GM23338 (cell line): ENCODE measurements around the gene NT5C2. TPM values are rescaled to one million over a fixed set of nuclear protein-coding genes. Genes with fewer than 3 reads are reported as not detected.

Source experiments
- ATAC-seq: fragments of 200-7000 bp; cut with Tn5 transposase; 3 replicates; pipeline ENCODE4 v1.9.1; 2020
- DNase-seq: peaks from one replicate; pipeline ENCODE4 v3.0.0-alpha.2; 2015; ENCODE audit warnings: low spot score
- H2AFZ ChIP-seq: fragments of 200-600 bp; sonication (generic); 2 replicates; pipeline ENCODE4 v1.8.0; 2016; ENCODE audit warnings: antibody characterized with exemption, mild to moderate bottlenecking, moderate library complexity
- H3F3A ChIP-seq: fragments of 200-600 bp; sonication (generic); replicated peaks from 2 replicates; pipeline ENCODE4 v1.8.0; 2017; ENCODE audit warnings: antibody characterized with exemption, mixed run types, low read depth
- H3K27ac ChIP-seq: fragments of 200-600 bp; sonication (generic); 2 replicates; pipeline ENCODE4 v1.6.1; 2016; ENCODE audit warnings: low read depth
- H3K27me3 ChIP-seq: fragments of 200-600 bp; sonication (generic); 2 replicates; pipeline ENCODE4 v1.8.0; 2016; ENCODE audit warnings: mild to moderate bottlenecking, mixed run types, moderate library complexity; ENCODE audit not compliant: insufficient read depth
- H3K36me3 ChIP-seq: fragments of 200-600 bp; sonication (generic); 2 replicates; pipeline ENCODE4 v1.8.0; 2016; ENCODE audit warnings: mild to moderate bottlenecking; ENCODE audit not compliant: insufficient read depth
- H3K4me1 ChIP-seq: fragments of 200-600 bp; sonication (generic); 2 replicates; pipeline ENCODE4 v1.8.0; 2016; ENCODE audit warnings: mild to moderate bottlenecking, moderate library complexity; ENCODE audit not compliant: insufficient read depth
- H3K4me2 ChIP-seq: fragments of 200-600 bp; sonication (generic); 2 replicates; pipeline ENCODE4 v1.7.1; 2017; ENCODE audit warnings: mixed run types
- H3K4me3 ChIP-seq: fragments of 200-600 bp; sonication (generic); 2 replicates; pipeline ENCODE4 v1.6.1; 2016; ENCODE audit warnings: mixed run types
- H3K79me2 ChIP-seq: fragments of 200-600 bp; sonication (generic); replicated peaks from 2 replicates; pipeline ENCODE4 v1.8.0; 2017; ENCODE audit warnings: mild to moderate bottlenecking; ENCODE audit not compliant: insufficient read depth
- H3K9me2 ChIP-seq: fragments of 200-600 bp; sonication (generic); 2 replicates; pipeline ENCODE4 v1.8.0; 2017; ENCODE audit not compliant: insufficient read depth
- H4K20me1 ChIP-seq: fragments of 200-600 bp; sonication (generic); replicated peaks from 2 replicates; pipeline ENCODE4 v1.8.0; 2017; ENCODE audit warnings: mild to moderate bottlenecking; ENCODE audit not compliant: insufficient read depth
- H3K27ac Mint-ChIP-seq: 2 replicates; pipeline ENCODE4 v1.8.0; 2020; ENCODE audit warnings: inconsistent platforms, mild to moderate bottlenecking, moderate library complexity, mixed read lengths
- H3K27me3 Mint-ChIP-seq: 3 replicates; pipeline ENCODE4 v1.8.0; 2022; ENCODE audit warnings: low read depth, mild to moderate bottlenecking, moderate library complexity, mixed read lengths, inconsistent platforms; ENCODE audit not compliant: insufficient read depth, poor library complexity
- H3K36me3 Mint-ChIP-seq: 3 replicates; pipeline ENCODE4 v1.8.0; 2021; ENCODE audit warnings: low read depth, mild to moderate bottlenecking, inconsistent platforms, moderate library complexity, mixed read lengths
- H3K4me1 Mint-ChIP-seq: 3 replicates; pipeline ENCODE4 v1.8.0; 2020; ENCODE audit warnings: mild to moderate bottlenecking, inconsistent platforms, mixed read lengths
- H3K4me3 Mint-ChIP-seq: 3 replicates; pipeline ENCODE4 v1.8.0; 2021; ENCODE audit warnings: moderate library complexity, mild to moderate bottlenecking, inconsistent platforms, mixed read lengths
- H3K9me3 Mint-ChIP-seq: 3 replicates; pipeline ENCODE4 v1.8.0; 2020; ENCODE audit warnings: moderate library complexity, mild to moderate bottlenecking, inconsistent platforms, mixed read lengths
- CREB1 ChIP-seq: fragments of 250-450 bp; sonication (Bioruptor Pico); IDR thresholded peaks from 2 replicates; pipeline ENCODE4 v1.5.0; 2020; ENCODE audit warnings: low read depth, mild to moderate bottlenecking, moderate library complexity
- CTCF ChIP-seq, 2 experiments: fragments of 200-600 bp in 1 of 2; sonication (generic) in 1 of 2; conservative IDR thresholded peaks; 2 replicates each; pipeline versions ENCODE4 v1.5.1 to v1.6.1; 2016 to 2017; ENCODE audit warnings: antibody characterized with exemption in 2 of 2, low read depth in 2 of 2, mild to moderate bottlenecking in 2 of 2, moderate library complexity in 1 of 2
- ETS1 ChIP-seq: IDR thresholded peaks from 2 replicates; pipeline ENCODE4 v1.6.1; 2016; ENCODE audit warnings: antibody characterized with exemption
- EZH2 ChIP-seq: fragments of 200-600 bp; sonication (generic); IDR thresholded peaks from one replicate; pipeline ENCODE4 v1.8.0; 2017; ENCODE audit warnings: antibody characterized with exemption, mild to moderate bottlenecking, low read depth; ENCODE audit not compliant: unreplicated experiment
- EZH2phosphoT487 ChIP-seq: fragments of 200-600 bp; sonication (generic); IDR thresholded peaks from one replicate; pipeline ENCODE4 v1.8.1; 2018; ENCODE audit warnings: antibody characterized with exemption; ENCODE audit not compliant: unreplicated experiment
- JUNB ChIP-seq: IDR thresholded peaks from one replicate; pipeline ENCODE4 v1.6.1; 2016; ENCODE audit warnings: antibody characterized with exemption; ENCODE audit not compliant: unreplicated experiment
- NANOG ChIP-seq: IDR thresholded peaks from 2 replicates; pipeline ENCODE4 v1.6.1; 2016; ENCODE audit warnings: antibody characterized with exemption, borderline replicate concordance
- POLR2AphosphoS5 ChIP-seq: IDR thresholded peaks from 2 replicates; pipeline ENCODE4 v1.6.1; 2016; ENCODE audit warnings: antibody characterized with exemption, low read depth
- REST ChIP-seq: IDR thresholded peaks from one replicate; pipeline ENCODE4 v1.6.1; 2018; ENCODE audit warnings: antibody characterized with exemption; ENCODE audit not compliant: unreplicated experiment
- STAT1 ChIP-seq: IDR thresholded peaks from one replicate; pipeline ENCODE4 v1.6.1; 2016; ENCODE audit warnings: antibody characterized with exemption; ENCODE audit not compliant: unreplicated experiment
- ZNF114 ChIP-seq: fragments of 250-450 bp; sonication (Bioruptor Pico); IDR thresholded peaks from 2 replicates; pipeline ENCODE4 v1.5.0; 2020; ENCODE audit warnings: mild to moderate bottlenecking, moderate library complexity
- ZNF331 ChIP-seq: fragments of 250-450 bp; sonication (Bioruptor Pico); IDR thresholded peaks from 2 replicates; pipeline ENCODE4 v1.5.0; 2020; ENCODE audit warnings: low read depth, mild to moderate bottlenecking, moderate library complexity
- ZNF462 ChIP-seq: fragments of 250-450 bp; sonication (Bioruptor Pico); IDR thresholded peaks from 2 replicates; pipeline ENCODE4 v1.5.0; 2020; ENCODE audit warnings: mild to moderate bottlenecking, moderate library complexity
- polyA plus RNA-seq: library from polyadenylated mRNA; unstranded; fragments of >200 nt; fragmentation: Nextera tagmentation; extraction: Ambion mirVana; gene quantifications from 2 replicates; pipeline ENCODE4 v1.2.1, GENCODE V29; 2016
- total RNA-seq: library from RNA; depleted of rRNA; stranded (reverse); fragments of >200 nt; shearing (Covaris generic); gene quantifications from 2 replicates; pipeline ENCODE4 v1.2.3, GENCODE V29; 2014

Gene NT5C2
- total and polyA plus RNA-seq, 2 experiments from 2014 or later, result 33.9 to 85.4 TPM

GRCh38 chr10:103111031-103111917 lies 81.8 kb downstream of the NT5C2 start:
- H3K27ac ChIP-seq, result peak overlapping the region; percentile 5; the same call in 1 of the 2 replicates
- no peaks in the 10 kb centered on the region for H3K9me2 ChIP-seq
- no peaks in the 10 kb centered on the region for H4K20me1 ChIP-seq
- no peaks in the 10 kb centered on the region for H3F3A ChIP-seq
- H3K36me3 ChIP-seq, result no peaks in the 10 kb centered on the region
- TF ChIP-seq EZH2phosphoT487 (no peak), EZH2 (no peak), ZNF462 (CRISPR knock-in tag) (no peak), STAT1 (no peak), ETS1 (no peak), REST (no peak), POLR2AphosphoS5 (no peak), CREB1 (no peak), CTCF (conservative IDR thresholded peaks at IDR 0.05; ENCODE audit: low read depth in 2 of 2) (no peak), ZNF114 (CRISPR knock-in tag) (no peak), JUNB (no peak), ZNF331 (CRISPR knock-in tag) (no peak), NANOG (no peak)
- H3K27me3 ChIP-seq, result no peaks in the 10 kb centered on the region
- no peak overlapping the region for H3K4me3 ChIP-seq
- H3K4me1 ChIP-seq, result peaks cover 18% of the 10 kb centered on the region; the same call in 1 of the 2 replicates
- peak overlapping the region; percentile 12; the same call in 1 of the 2 replicates for H3K4me2 ChIP-seq
- Mint-ChIP-seq H3K4me3 (no peak overlapping the region), H3K27ac (no peak overlapping the region), H3K36me3 (no peaks in the 10 kb centered on the region), H3K27me3 (no peaks in the 10 kb centered on the region), H3K9me3 (no peaks in the 10 kb centered on the region), H3K4me1 (peaks cover 20% of the 10 kb centered on the region)
- no peak overlapping the region for H2AFZ ChIP-seq
- peaks cover 29% of the 10 kb centered on the region; the same call in 1 of the 2 replicates for H3K79me2 ChIP-seq
- ATAC-seq (peak; percentile 78), DNase-seq (peak; percentile 23)
